KOPT-K1 (cell line): ENCODE data around the gene PACSIN1.

Source experiments
- H3K27ac ChIP-seq: fragments of 200-600 bp; sonication (generic); 2 replicates; pipeline ENCODE4 v1.5.1; 2016; ENCODE audit warnings: antibody characterized with exemption, mild to moderate bottlenecking, low read depth, low read length; ENCODE audit not compliant: poor library complexity, severe bottlenecking
- H3K36me3 ChIP-seq: fragments of 200-600 bp; sonication (generic); 2 replicates; pipeline ENCODE4 v1.5.1; 2017; ENCODE audit warnings: antibody characterized with exemption, mild to moderate bottlenecking, low read length, moderate library complexity; ENCODE audit not compliant: insufficient read depth
- H3K9me3 ChIP-seq: fragments of 200-600 bp; sonication (generic); 2 replicates; pipeline ENCODE4 v1.5.1; 2017; ENCODE audit warnings: antibody characterized with exemption, low read length, mild to moderate bottlenecking; ENCODE audit not compliant: insufficient read depth, poor library complexity, severe bottlenecking

PACSIN1 gene

GRCh38 chr6:34445313-34445860 lies 20.5 kb upstream of the PACSIN1 start:
- no peaks in the 10 kb centered on the region for H3K36me3 ChIP-seq
- H3K27ac ChIP-seq = no peak overlapping the region
- H3K9me3 ChIP-seq = no peaks in the 10 kb centered on the region

DNA sequence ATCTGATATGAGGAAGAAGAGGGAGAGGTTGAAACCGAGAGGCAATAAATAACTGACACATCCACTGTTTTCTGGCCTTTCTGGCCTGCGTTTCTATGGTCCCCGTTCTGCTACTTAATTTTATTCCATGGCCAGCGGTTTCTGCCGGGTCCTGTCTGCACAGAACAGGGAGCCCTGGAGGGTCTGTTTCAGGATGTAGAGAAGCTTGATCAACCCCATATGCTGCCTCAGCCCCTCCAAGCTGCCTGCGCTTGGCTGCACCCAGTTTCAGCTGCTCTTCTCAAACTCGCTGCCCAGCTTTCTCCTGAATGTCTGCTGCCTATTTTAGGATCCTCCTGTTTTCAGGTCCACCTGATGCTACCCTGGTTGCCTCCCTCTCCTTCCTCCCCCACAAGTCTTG lies 18.5 kb upstream of the PACSIN1 start:
- no peaks in the 10 kb centered on the region for H3K36me3 ChIP-seq
- no peaks in the 10 kb centered on the region for H3K9me3 ChIP-seq
- no peak overlapping the region for H3K27ac ChIP-seq

DNA sequence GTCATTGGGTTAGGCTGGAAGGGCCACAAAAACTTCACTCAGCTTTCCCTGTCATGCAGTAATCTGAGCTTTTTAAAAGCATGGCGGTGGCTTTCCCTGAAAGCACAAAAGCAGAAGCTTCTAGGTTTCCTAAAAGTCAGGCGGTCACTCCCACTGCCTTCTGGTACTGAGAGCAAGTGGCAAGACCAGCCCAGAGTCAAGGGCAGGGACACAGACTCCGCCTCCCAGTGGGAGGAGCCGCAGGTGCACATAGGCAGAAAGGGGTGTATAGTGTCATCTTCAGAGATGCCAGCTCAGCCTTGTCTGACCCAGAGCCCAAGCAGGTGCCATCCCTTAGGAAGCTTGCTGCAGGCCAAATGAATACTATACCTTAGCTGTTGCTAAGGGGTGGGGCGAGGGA lies 18.0 kb upstream of the PACSIN1 start:
- Histone ChIP-seq H3K9me3 (no peaks in the 10 kb centered on the region), H3K36me3 (no peaks in the 10 kb centered on the region), H3K27ac (no peak overlapping the region)

GRCh38 chr6:34451192-34451591 lies 14.7 kb upstream of the PACSIN1 start:
- Histone ChIP-seq H3K36me3 (no peaks in the 10 kb centered on the region), H3K9me3 (no peaks in the 10 kb centered on the region), H3K27ac (no peak overlapping the region)

GRCh38 chr6:34455831-34456230 lies 10.0 kb upstream of the PACSIN1 start:
- Histone ChIP-seq H3K9me3 (no peaks in the 10 kb centered on the region), H3K36me3 (no peaks in the 10 kb centered on the region), H3K27ac (no peak overlapping the region)

DNA sequence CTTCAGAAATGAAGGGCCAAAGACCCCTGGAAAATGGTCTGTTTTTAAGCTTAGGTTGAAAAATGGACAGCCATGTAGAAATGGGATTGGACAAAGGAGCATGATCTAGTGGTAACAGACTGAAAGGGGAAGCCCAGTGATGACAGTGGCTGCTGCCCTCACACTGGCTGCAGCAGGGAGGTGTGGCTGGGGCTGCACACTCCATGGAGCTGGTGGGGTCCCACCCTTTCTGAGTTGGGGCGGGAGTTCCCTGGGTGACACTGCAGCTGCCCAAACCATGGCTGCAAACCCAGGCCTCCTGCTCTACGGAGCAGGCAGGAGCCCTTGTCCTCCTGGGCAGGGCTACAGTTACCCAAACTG lies 8.5 kb upstream of the PACSIN1 start:
- no peaks in the 10 kb centered on the region for H3K36me3 ChIP-seq
- H3K9me3 ChIP-seq = no peaks in the 10 kb centered on the region
- H3K27ac ChIP-seq = no peak overlapping the region

- Histone ChIP-seq H3K9me3 (no peaks in the 10 kb centered on the region), H3K36me3 (no peaks in the 10 kb centered on the region), H3K27ac (no peak overlapping the region)
These were observed 7.8 kb upstream of the PACSIN1 start for GRCh38 chr6:34457742-34458735.

DNA sequence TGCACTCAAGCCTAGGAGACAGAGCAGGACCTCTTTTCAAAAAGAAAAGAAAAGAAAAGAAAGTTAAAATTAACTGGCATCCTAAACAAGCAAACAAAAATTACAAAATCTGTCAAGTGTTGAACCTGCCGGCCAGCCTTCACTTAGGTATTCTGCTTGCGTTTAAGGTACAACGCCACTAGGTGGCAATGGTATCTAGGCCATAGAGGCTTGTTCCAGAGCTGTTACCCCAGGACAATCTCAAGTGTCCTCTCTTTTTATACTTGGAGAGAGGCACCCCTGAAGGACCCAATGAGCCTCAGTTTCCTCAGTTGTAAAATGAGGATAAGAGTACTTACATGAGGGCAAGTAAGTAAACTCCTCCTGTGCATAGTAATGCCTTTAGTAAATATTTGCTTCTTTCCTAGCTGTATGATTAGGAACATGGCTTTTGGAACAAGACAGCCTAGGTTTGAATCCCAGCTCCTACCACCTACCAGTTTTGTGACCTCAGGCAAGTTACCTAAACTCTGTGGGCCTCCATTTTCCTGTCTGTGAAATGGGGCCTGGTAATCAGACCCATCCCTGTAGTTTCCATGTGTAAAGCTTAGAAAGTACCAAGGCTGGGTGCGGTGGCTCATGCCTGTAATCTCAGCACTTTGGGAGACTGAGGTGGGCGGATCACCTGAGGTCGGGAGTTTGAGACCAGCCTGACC lies 5.8 kb upstream of the PACSIN1 start:
- Histone ChIP-seq H3K9me3 (no peaks in the 10 kb centered on the region), H3K36me3 (no peaks in the 10 kb centered on the region), H3K27ac (no peak overlapping the region)

GRCh38 chr6:34460796-34461507 lies 4.9 kb upstream of the PACSIN1 start:
- Histone ChIP-seq H3K9me3 (no peaks in the 10 kb centered on the region), H3K36me3 (no peaks in the 10 kb centered on the region), H3K27ac (no peak overlapping the region)

DNA sequence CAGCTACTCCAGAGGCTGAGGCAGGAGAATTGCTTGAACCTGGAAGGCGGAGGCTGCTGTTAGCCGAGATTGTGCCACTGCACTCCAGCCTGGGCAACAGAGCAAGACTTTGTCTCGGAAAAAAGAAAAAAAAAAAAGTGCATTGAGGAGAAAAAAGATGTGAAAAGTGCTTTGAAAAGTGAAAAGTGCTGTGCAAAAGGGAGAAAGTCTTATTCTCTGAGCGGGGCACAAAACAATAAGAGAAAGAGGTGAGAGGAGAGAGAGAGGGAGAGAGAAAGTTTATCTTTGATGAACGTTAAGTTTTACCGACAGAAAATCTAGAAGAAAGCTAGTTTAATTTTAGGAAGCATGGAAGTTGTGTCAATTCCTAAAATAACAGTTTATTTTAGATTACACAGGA lies 3.9 kb upstream of the PACSIN1 start:
- Histone ChIP-seq H3K9me3 (no peaks in the 10 kb centered on the region), H3K27ac (no peak overlapping the region), H3K36me3 (no peaks in the 10 kb centered on the region)

DNA sequence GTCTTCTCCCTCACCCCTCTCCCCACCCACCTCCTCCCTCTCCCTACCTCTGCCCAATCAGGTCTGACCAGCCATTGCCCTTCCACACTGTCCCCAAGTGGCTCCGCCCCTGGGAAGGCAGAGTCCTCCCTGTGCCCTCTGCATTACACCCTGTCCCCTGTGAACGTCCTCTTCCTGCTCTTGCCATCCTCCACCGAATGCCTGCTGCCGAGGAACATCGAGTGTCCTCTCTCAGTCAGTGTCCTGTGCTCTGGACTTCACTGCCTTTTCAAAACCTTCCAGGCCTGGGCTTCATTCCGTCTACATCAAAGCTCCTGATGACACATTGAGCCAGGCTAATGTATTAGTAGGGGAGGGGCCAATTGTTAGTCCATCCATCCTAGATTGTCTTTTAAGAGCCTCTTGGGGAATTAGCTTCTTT lies 3.3 kb upstream of the PACSIN1 start:
- no peak overlapping the region for H3K27ac ChIP-seq
- H3K9me3 ChIP-seq = no peaks in the 10 kb centered on the region
- H3K36me3 ChIP-seq = no peaks in the 10 kb centered on the region

GRCh38 chr6:34463299-34463698 lies 2.6 kb upstream of the PACSIN1 start:
- H3K36me3 ChIP-seq = no peaks in the 10 kb centered on the region
- H3K9me3 ChIP-seq = no peaks in the 10 kb centered on the region
- no peak overlapping the region for H3K27ac ChIP-seq

GRCh38 chr6:34463849-34464248 lies 2.0 kb upstream of the PACSIN1 start:
- no peaks in the 10 kb centered on the region for H3K36me3 ChIP-seq
- H3K27ac ChIP-seq = no peak overlapping the region
- no peaks in the 10 kb centered on the region for H3K9me3 ChIP-seq

DNA sequence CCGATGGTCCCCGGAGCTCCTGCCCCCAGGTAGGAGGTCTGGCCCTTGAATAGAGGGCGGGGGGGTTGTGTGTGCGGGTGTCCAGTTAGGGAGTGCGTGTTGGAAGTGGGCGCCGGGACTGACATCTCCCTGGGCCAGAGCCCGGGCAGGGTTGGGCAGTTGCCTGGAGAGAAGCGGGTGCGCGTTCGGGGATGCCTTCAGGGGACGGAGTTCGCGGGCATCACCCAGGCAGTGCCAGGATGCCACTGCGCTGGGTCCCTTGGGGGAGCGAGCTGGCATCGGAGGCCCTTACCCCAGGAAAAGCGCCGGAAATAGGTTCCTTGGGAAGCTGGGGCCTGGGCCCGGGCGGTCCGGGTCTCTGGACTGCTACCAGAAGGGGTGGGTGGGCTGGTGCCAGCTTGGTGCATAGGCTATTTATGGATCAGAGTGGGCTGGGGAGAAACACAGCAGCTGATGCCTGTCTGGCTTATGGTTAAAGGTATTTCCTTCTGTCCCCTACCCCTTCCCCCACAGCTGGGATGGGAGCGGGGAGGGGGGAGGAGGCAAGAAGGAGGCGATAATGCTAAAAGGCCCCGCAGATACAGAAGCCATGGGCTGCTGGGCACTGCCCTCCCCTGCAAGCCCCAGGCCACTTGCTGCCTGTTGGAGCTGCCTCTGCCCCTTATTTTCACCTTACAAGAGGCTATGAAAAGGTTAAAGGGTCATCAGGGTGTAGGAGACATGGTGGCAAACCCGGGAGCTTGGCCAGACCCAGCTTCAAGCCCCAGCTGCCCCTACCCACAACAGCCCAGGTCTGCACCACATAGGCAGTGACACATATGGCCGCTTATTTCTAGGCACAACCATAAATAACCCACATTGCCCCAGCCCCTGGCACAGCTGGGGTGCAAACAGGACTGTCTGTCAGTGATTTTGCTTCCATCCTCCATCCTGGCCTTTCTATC lies 638 bp downstream of the PACSIN1 start:
- H3K36me3 ChIP-seq = no peaks in the 10 kb centered on the region
- H3K27ac ChIP-seq = no peak overlapping the region

More for the DNA sequence above, 638 bp downstream of the PACSIN1 start:
- H3K9me3 ChIP-seq = no peaks in the 10 kb centered on the region
